CD14-positive monocyte (primary cell): Measurements from ENCODE around the gene CSRNP3. TPM values are rescaled to one million over a fixed set of nuclear protein-coding genes. Genes with fewer than 3 reads are reported as not detected.

ENCODE experiments used
- DNase-seq, 3 donors: peaks; one replicate each; pipeline ENCODE4 v3.0.0-alpha.2; 2011 to 2022
- H2AFZ ChIP-seq: 2 replicates; pipeline ENCODE4 v1.6.0; 2012; ENCODE audit warnings: mild to moderate bottlenecking, low read depth, low read length, inconsistent platforms; ENCODE audit not compliant: insufficient read depth, poor library complexity, severe bottlenecking
- H3K27ac ChIP-seq, 2 donors: 1 replicate in 1 of 2; 2 replicates in 1 of 2; pipeline ENCODE4 v1.5.1; 2012 to 2013; ENCODE audit warnings: low read length in 2 of 2, control low read depth in 1 of 2, inconsistent platforms in 1 of 2, low read depth in 1 of 2, mild to moderate bottlenecking in 1 of 2
- H3K27me3 ChIP-seq, 2 donors: one replicate each; pipeline versions ENCODE4 v1.6.0 to v1.6.1; 2011 to 2013; ENCODE audit warnings: low read length in 2 of 2; ENCODE audit not compliant: control insufficient read depth in 2 of 2, insufficient read depth in 2 of 2
- H3K36me3 ChIP-seq, 2 donors: replicated peaks in 1 of 2; 1 replicate in 1 of 2; 2 replicates in 1 of 2; pipeline versions ENCODE4 v1.5.1 to v1.6.1; 2012 to 2013; ENCODE audit warnings: low read length in 2 of 2, control low read depth in 1 of 2, inconsistent platforms in 1 of 2, mild to moderate bottlenecking in 1 of 2; ENCODE audit not compliant: insufficient read depth in 2 of 2, control insufficient read depth in 1 of 2
- H3K4me1 ChIP-seq, 2 donors: 1 replicate in 1 of 2; 2 replicates in 1 of 2; pipeline versions ENCODE4 v1.5.1 to v1.6.1; 2012 to 2013; ENCODE audit warnings: low read length in 2 of 2, control low read depth in 1 of 2, inconsistent platforms in 1 of 2, mild to moderate bottlenecking in 1 of 2, moderate library complexity in 1 of 2; ENCODE audit not compliant: insufficient read depth in 2 of 2, control insufficient read depth in 1 of 2
- H3K4me2 ChIP-seq: replicated peaks from 2 replicates; pipeline ENCODE3; 2012; ENCODE audit warnings: low read length, moderate library complexity, mild to moderate bottlenecking; ENCODE audit not compliant: poor library complexity, severe bottlenecking; ENCODE audit errors: extremely low read depth
- H3K4me3 ChIP-seq, 3 experiments: fragments of 200-600 bp in 1 of 3; sonication (generic) in 1 of 3; replicated peaks in 1 of 3; 1 replicate in 2 of 3; 2 replicates in 1 of 3; pipeline ENCODE4 v1.5.1; 2011 to 2013; ENCODE audit warnings: low read length in 3 of 3, mild to moderate bottlenecking in 3 of 3, control low read depth in 2 of 3, low read depth in 2 of 3, inconsistent platforms in 1 of 3, moderate library complexity in 1 of 3
- H3K79me2 ChIP-seq: 2 replicates; pipeline ENCODE4 v1.6.0; 2012; ENCODE audit warnings: mild to moderate bottlenecking, control low read depth, inconsistent platforms, low read length, moderate library complexity; ENCODE audit not compliant: insufficient read depth
- H3K9ac ChIP-seq: 2 replicates; pipeline ENCODE4 v1.6.0; 2017; ENCODE audit warnings: low read length, mild to moderate bottlenecking; ENCODE audit not compliant: insufficient read depth, poor library complexity, severe bottlenecking
- H3K9me3 ChIP-seq, 2 donors: replicated peaks in 1 of 2; 1 replicate in 1 of 2; 2 replicates in 1 of 2; pipeline versions ENCODE4 v1.5.1 to v1.6.1; 2012 to 2013; ENCODE audit warnings: low read length in 2 of 2, control low read depth in 1 of 2; ENCODE audit not compliant: control insufficient read depth in 1 of 2, insufficient read depth in 1 of 2
- H4K20me1 ChIP-seq: 2 replicates; pipeline ENCODE4 v1.6.0; 2012; ENCODE audit warnings: mild to moderate bottlenecking, low read length, control low read depth, moderate library complexity; ENCODE audit not compliant: insufficient read depth
- H3K27ac Mint-ChIP-seq, 7 donors: one replicate each; pipeline ENCODE4 v1.8.0; 2020; ENCODE audit warnings: mild to moderate bottlenecking in 7 of 7, mixed read lengths in 7 of 7, moderate library complexity in 6 of 7, inconsistent platforms in 2 of 7
- H3K27me3 Mint-ChIP-seq, 3 donors: one replicate each; pipeline ENCODE4 v1.8.0; 2021 to 2022; ENCODE audit warnings: low read depth in 3 of 3, mild to moderate bottlenecking in 3 of 3, mixed read lengths in 3 of 3, moderate library complexity in 3 of 3, inconsistent platforms in 1 of 3
- H3K36me3 Mint-ChIP-seq, 2 donors: one replicate each; pipeline ENCODE4 v1.8.0; 2020; ENCODE audit warnings: mixed read lengths in 2 of 2, inconsistent platforms in 1 of 2, mild to moderate bottlenecking in 1 of 2
- H3K4me1 Mint-ChIP-seq: one replicate; pipeline ENCODE4 v1.8.0; 2020; ENCODE audit warnings: mild to moderate bottlenecking, mixed read lengths
- H3K4me3 Mint-ChIP-seq, 2 donors: one replicate each; pipeline ENCODE4 v1.8.0; 2020; ENCODE audit warnings: mild to moderate bottlenecking in 2 of 2, mixed read lengths in 2 of 2, moderate library complexity in 1 of 2
- H3K9me3 Mint-ChIP-seq, 7 donors: one replicate each; pipeline ENCODE4 v1.8.0; 2020 to 2022; ENCODE audit warnings: mixed read lengths in 7 of 7, mild to moderate bottlenecking in 6 of 7, moderate library complexity in 6 of 7, inconsistent platforms in 2 of 7
- CTCF ChIP-seq: fragments of 200-600 bp; IDR thresholded peaks from one replicate; pipeline ENCODE4 v1.8.0; 2022; ENCODE audit warnings: antibody characterized with exemption, mild to moderate bottlenecking
- whole genome bisulfite sequencing: methylation state at CpG from one replicate; pipeline ENCODE4 v1.1.5; 2013; ENCODE audit warnings: missing lambda C conversion rate; ENCODE audit not compliant: insufficient coverage; 5-methylcytosine and 5-hydroxymethylcytosine counted together
- intact Hi-C, 2 donors: fragments of 100-400 bp; cut with micrococcal nuclease; formaldehyde crosslinking; loops; one replicate each; pipeline versions ENCODE4 v1.15.0 to v1.15.1; 2023
- polyA plus RNA-seq, 3 donors: library from polyadenylated mRNA; depleted of rRNA in 1 of 3; unstranded in 2 of 3; stranded (reverse) in 1 of 3; fragments of 300-500 nt in 2 of 3; fragments of >200 nt in 1 of 3; fragmentation: Illumina TruSeq in 2 of 3; gene quantifications; 1 replicate in 2 of 3; 2 replicates in 1 of 3; pipeline ENCODE4 v1.2.3, GENCODE V29; 2012 to 2021

Gene CSRNP3
- polyA plus RNA-seq, 3 donors: not detected

GRCh38 chr2:165561516-165561915 lies 92.0 kb downstream of the CSRNP3 start:
- Mint-ChIP-seq H3K4me3 (no peak overlapping the region), H3K9me3 (no peaks in the 10 kb centered on the region), H3K27me3 (peaks cover 0 to 1% (median 0%) of the 10 kb centered on the region in 3 donors), H3K4me1 (no peaks in the 10 kb centered on the region), H3K27ac (no peak overlapping the region), H3K36me3 (no peaks in the 10 kb centered on the region)
- Histone ChIP-seq H3K4me2 (no peak overlapping the region), H3K27me3 (no peaks in the 10 kb centered on the region), H3K4me3 (no peak overlapping the region), H4K20me1 (no peaks in the 10 kb centered on the region), H3K4me1 (no peaks in the 10 kb centered on the region), H3K9me3 (no peaks in the 10 kb centered on the region), H3K36me3 (no peaks in the 10 kb centered on the region), H3K9ac (no peak overlapping the region), H2AFZ (no peak overlapping the region), H3K79me2 (no peaks in the 10 kb centered on the region), H3K27ac (no peak overlapping the region)
- no peak for DNase-seq
- no CpG with 5 or more reads among the region's 1 CpG for WGBS
- no peak for TF ChIP-seq CTCF
- intact Hi-C loops: no loop called here

GRCh38 chr2:165562233-165562632 lies 92.7 kb downstream of the CSRNP3 start:
- H3K9me3 Mint-ChIP-seq: no peaks in the 10 kb centered on the region
- Histone ChIP-seq H3K9me3 (no peaks in the 10 kb centered on the region), H3K27me3 (no peaks in the 10 kb centered on the region), H3K4me2 (no peak overlapping the region), H3K4me3 (no peak overlapping the region), H3K4me1 (no peaks in the 10 kb centered on the region), H3K79me2 (no peaks in the 10 kb centered on the region), H2AFZ (no peak overlapping the region), H3K27ac (no peak overlapping the region), H3K36me3 (no peaks in the 10 kb centered on the region), H4K20me1 (no peaks in the 10 kb centered on the region), H3K9ac (no peak overlapping the region)
- TF ChIP-seq CTCF: no peak
- no peak for DNase-seq
- no peaks in the 10 kb centered on the region for H3K36me3 Mint-ChIP-seq
- H3K27me3 Mint-ChIP-seq: peaks cover 0 to 1% (median 0%) of the 10 kb centered on the region in 3 donors
- no peak overlapping the region for H3K4me3 Mint-ChIP-seq
- intact Hi-C loops: no loop called here
- H3K27ac Mint-ChIP-seq: no peak overlapping the region
- H3K4me1 Mint-ChIP-seq: no peaks in the 10 kb centered on the region
